ENCODE results near the gene FZR1. TPM values are rescaled to one million over a fixed set of nuclear protein-coding genes. Genes with fewer than 3 reads are reported as not detected.

Gene FZR1
- total and polyA plus RNA-seq, 9 of the 15 experiments (the other 6 are each of a cell fraction or from before 2014, with no cell fraction given) = 0.18 to 48.0 (median 22.2) TPM

- TF ChIP-seq ZBTB33 (CRISPR knock-in tag; IDR thresholded peaks at IDR 0.05) (peak; percentile 63), MXI1 (IDR thresholded peaks at IDR 0.05; ENCODE audit: low read depth, low read length) (no peak), TFAP4 (CRISPR knock-in tag; IDR thresholded peaks at IDR 0.05; ENCODE audit: borderline replicate concordance) (0 out of 2 replicates have a peak, but pooled peaks have one; percentile 9)
Measured at GRCh38 chr19:3508771-3509535, 2.8 kb downstream of the FZR1 start (continued).

- H3K9ac ChIP-seq (ENCODE audit: insufficient read depth in 1 of 2, low read depth in 2 of 2, low read length in 2 of 2) = peak overlapping the region in 1 of 2 experiments; percentile 53; a peak in 2 of 4 replicates
- peaks cover 14% of the 10 kb centered on the region for H3K9me1 ChIP-seq (ENCODE audit: control insufficient read depth, insufficient read depth, low read length)
- 0 out of 2 replicates have a peak, but pooled peaks have one; percentile 25 for TF ChIP-seq FOSL1 (tag; conservative IDR thresholded peaks at IDR 0.05)
- no peak for TF ChIP-seq HNRNPLL (IDR thresholded peaks at IDR 0.05; ENCODE audit: low read depth, low read length, poor library complexity, severe bottlenecking)
- no peak overlapping the region for H2AFZ ChIP-seq (ENCODE audit: low read depth, low read length)
- no peaks in the 10 kb centered on the region for H3K9me3 ChIP-seq (replicated peaks; ENCODE audit: control insufficient read depth, insufficient read depth, low read depth, low read length)
- intact Hi-C loops (cut with micrococcal nuclease) (no loop called here), in situ Hi-C loops (cut with MboI) (no loop called here)
- H3K4me2 ChIP-seq (ENCODE audit: insufficient read depth, low read length) = no peak overlapping the region
- H3K36me3 ChIP-seq (ENCODE audit: control insufficient read depth, insufficient read depth, low read length) = peaks cover 38% of the 10 kb centered on the region; the same call in 2 of the 3 replicates
- BruUV-seq (replicated peaks) = no TSS peak
- no peak overlapping the region for H3K4me3 ChIP-seq
- ATAC-seq (no peak), DNase-seq (ENCODE audit: extremely low read depth in 1 of 4, low spot score in 3 of 4) (peak in 1 of 4 experiments; percentile 27), FAIRE-seq (no peak)
- ChIA-PET POLR2A (interaction anchor here (1.4 kb wide), 1 partner anchor 11 kb away, joined by 4 read pairs; no protein-coding TSS in a partner anchor), CTCF (ENCODE audit: low intra/inter-chr PET ratio) (no interaction called here)
- peaks cover 86% of the 10 kb centered on the region for H3K79me2 ChIP-seq (ENCODE audit: control insufficient read depth, insufficient read depth, low read length)
- 76% methylated on average over 15 of the region's 15 CpGs for WGBS (ENCODE audit: insufficient coverage, low coverage, missing lambda C conversion rate)
- H3K27ac ChIP-seq (ENCODE audit: extremely low read depth, low read depth, low read length) = peak overlapping the region; percentile 30; the same call in 1 of the 3 replicates
- no peaks in the 10 kb centered on the region for H3K27me3 ChIP-seq (ENCODE audit: control insufficient read depth in 2 of 2, insufficient read depth in 2 of 2, low read length in 2 of 2)
- H3K4me1 ChIP-seq (replicated peaks in 1 of 2; ENCODE audit: control insufficient read depth in 2 of 2, insufficient read depth in 2 of 2, low read length in 2 of 2) = peaks cover 15 to 88% of the 10 kb centered on the region in 2 experiments; a peak in 4 of 5 replicates
- peaks cover 58% of the 10 kb centered on the region for H4K20me1 ChIP-seq (replicated peaks; ENCODE audit: control insufficient read depth, insufficient read depth, low read length)
Measured at GRCh38 chr19:3509566-3509989, 3.5 kb downstream of the FZR1 start.
